ENCODE results near the gene BLOC1S3. TPM values are rescaled to one million over a fixed set of nuclear protein-coding genes. Genes with fewer than 3 reads are reported as not detected.

Gene BLOC1S3
- total RNA-seq, 1 donor from 2014 or later = 17.8 TPM

GRCh38 chr19:45158503-45159209, 19.9 kb upstream of the BLOC1S3 start:
- DNase-seq (no peak), ATAC-seq (no peak)
- intact Hi-C loops (cut with DNase I) = no loop called here
- H3K27me3 ChIP-seq = peaks cover 37% of the 10 kb centered on the region
- no peak overlapping the region for H3K27ac ChIP-seq
- TF ChIP-seq, protein P1, sequence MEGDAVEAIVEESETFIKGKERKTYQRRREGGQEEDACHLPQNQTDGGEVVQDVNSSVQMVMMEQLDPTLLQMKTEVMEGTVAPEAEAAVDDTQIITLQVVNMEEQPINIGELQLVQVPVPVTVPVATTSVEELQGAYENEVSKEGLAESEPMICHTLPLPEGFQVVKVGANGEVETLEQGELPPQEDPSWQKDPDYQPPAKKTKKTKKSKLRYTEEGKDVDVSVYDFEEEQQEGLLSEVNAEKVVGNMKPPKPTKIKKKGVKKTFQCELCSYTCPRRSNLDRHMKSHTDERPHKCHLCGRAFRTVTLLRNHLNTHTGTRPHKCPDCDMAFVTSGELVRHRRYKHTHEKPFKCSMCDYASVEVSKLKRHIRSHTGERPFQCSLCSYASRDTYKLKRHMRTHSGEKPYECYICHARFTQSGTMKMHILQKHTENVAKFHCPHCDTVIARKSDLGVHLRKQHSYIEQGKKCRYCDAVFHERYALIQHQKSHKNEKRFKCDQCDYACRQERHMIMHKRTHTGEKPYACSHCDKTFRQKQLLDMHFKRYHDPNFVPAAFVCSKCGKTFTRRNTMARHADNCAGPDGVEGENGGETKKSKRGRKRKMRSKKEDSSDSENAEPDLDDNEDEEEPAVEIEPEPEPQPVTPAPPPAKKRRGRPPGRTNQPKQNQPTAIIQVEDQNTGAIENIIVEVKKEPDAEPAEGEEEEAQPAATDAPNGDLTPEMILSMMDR (IDR thresholded peaks at IDR 0.05) = no peak
- H3K4me3 ChIP-seq = no peak overlapping the region
- peaks cover 5% of the 10 kb centered on the region for H3K4me1 ChIP-seq
- H3K36me3 ChIP-seq = no peaks in the 10 kb centered on the region
- H3K9me3 ChIP-seq = no peaks in the 10 kb centered on the region

GRCh38 chr19:45159210-45159970, 19.2 kb upstream of the BLOC1S3 start:
- TF ChIP-seq, protein P1 (IDR thresholded peaks at IDR 0.05) = no peak
- H3K4me1 ChIP-seq = peaks cover 5% of the 10 kb centered on the region
- no peaks in the 10 kb centered on the region for H3K36me3 ChIP-seq
- H3K4me3 ChIP-seq = no peak overlapping the region
- intact Hi-C loops (cut with DNase I) = no loop called here
- H3K27me3 ChIP-seq = peaks cover 29% of the 10 kb centered on the region
- no peaks in the 10 kb centered on the region for H3K9me3 ChIP-seq
- no peak for ATAC-seq
- DNase-seq = no peak
- H3K27ac ChIP-seq = no peak overlapping the region

DNA sequence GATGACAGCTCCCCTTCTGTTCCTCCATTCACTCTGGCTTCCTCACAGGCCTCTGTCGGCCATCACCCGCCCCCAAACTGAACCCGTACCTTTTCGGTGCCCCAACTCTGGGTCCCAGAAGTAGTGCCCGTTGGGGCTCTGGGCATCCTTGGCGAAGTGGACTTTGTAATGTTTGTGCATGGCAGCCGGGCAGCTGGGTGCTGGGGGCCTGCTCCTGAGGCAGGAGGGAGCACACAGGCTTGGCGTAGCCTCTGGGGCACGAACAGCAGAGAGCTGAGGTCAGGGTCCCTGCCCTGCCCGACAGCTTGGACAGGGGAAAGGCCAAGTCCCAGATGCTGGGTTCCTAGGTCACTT, 18.6 kb upstream of the BLOC1S3 start:
- no peak for ATAC-seq
- no peak overlapping the region for H3K27ac ChIP-seq
- peaks cover 27% of the 10 kb centered on the region for H3K27me3 ChIP-seq
- no peaks in the 10 kb centered on the region for H3K9me3 ChIP-seq
- no peak for DNase-seq
- H3K4me3 ChIP-seq = no peak overlapping the region
- no peaks in the 10 kb centered on the region for H3K36me3 ChIP-seq
- intact Hi-C loops (cut with DNase I) = no loop called here
- peaks cover 10% of the 10 kb centered on the region for H3K4me1 ChIP-seq
- TF ChIP-seq, protein P1 (IDR thresholded peaks at IDR 0.05) = no peak

GRCh38 chr19:45160870-45161737, 17.5 kb upstream of the BLOC1S3 start, which contains the start of gene NKPD1:
TSS of gene NKPD1 (minus strand) at chr19:45160982. CDS start at chr19:45160150, 832 bp downstream.
- Histone ChIP-seq H3K27me3 (peaks cover 27% of the 10 kb centered on the region), H3K27ac (no peak within 1 kb of the TSS), H3K4me1 (peaks cover 11% of the 10 kb centered on the region), H3K9me3 (no peaks in the 10 kb centered on the region), H3K4me3 (no peak within 1 kb of the TSS), H3K36me3 (no peaks in the 10 kb centered on the region)
- intact Hi-C loops (cut with DNase I) = no loop called here
- TF ChIP-seq, protein P1 (IDR thresholded peaks at IDR 0.05) = no peak
- ATAC-seq (peak; percentile 62), DNase-seq (peak; percentile 86)

DNA sequence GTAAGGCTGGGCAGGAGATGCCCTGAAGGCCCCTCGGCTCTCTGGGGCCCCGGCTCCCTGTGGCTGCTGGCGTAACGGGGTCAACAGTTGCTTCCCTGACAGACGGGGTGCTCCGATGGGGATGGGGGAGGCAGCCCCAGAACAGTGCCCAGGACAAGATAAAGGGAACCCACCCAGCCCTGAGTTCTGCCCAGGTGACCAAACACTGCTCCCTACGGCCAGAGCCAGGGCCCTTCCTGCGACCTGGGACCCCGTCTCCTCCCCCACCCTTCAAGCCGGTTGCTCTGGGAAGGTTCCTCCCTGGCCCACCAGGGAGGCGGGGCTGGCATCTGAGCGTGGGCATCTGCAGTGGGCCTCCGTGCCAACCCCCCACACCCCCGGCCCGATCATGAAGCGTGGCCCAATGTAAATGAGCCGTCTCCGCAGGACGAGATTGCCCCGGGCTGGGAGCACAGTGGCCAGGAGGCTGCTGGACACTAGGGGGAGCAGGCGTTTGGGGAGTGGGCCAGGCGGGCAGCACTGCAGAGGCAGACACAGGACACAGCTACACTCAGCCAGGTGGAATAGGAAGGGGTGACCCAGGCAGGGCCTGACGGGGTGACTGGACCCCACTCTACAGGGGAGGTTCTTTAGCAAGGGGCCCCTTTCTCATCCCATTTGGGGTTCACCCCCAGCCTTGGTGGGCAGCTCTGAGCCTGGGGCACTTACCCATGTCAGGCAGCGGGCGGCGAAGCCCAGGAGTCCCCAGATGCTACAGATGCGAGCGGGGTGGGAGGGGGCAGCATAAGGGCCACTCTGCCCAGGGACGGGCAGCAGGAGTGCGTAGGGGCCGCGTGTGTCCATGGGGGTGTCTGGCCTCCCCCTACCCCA, 16.6 kb upstream of the BLOC1S3 start:
- DNase-seq = no peak
- Histone ChIP-seq H3K27me3 (peaks cover 27% of the 10 kb centered on the region), H3K36me3 (no peaks in the 10 kb centered on the region), H3K4me1 (peaks cover 11% of the 10 kb centered on the region), H3K9me3 (no peaks in the 10 kb centered on the region), H3K4me3 (no peak overlapping the region), H3K27ac (no peak overlapping the region)
- TF ChIP-seq, protein P1 (IDR thresholded peaks at IDR 0.05) = peak; percentile 35
- ATAC-seq = no peak
- intact Hi-C loops (cut with DNase I) = no loop called here

Data from upper lobe of right lung (tissue), 1 donor.